Measurements from ENCODE around the gene NFYA.

DNA sequence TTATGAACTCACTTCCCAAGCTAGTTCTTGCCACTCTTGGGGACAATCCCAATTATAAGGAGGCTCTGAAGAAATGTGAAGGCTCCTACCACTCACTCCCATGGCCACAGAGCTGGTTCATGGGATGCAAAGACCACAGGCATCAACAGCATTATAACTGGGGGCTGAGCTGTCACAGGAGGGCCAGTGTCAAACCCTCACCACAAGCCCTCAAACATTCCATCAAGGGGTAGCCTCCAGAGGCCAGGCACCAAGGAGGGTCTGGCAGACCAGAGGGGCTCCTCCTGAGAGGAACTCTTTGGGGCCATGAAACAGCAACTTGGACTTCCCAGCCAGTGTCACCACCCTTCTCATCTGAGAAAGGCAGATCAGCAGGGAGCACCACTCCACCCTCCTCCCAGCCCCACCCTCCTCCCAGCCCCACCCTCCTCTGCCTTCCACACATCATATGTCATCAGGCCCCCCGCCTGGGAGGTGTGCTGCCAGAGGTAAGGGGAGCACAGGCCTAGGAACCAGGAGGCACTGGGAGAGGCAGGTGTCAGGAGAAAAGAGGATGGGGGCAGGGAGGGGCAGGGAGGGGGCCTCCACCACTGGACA, 31.7 kb upstream of the NFYA start:
- TF ChIP-seq, protein P1, sequence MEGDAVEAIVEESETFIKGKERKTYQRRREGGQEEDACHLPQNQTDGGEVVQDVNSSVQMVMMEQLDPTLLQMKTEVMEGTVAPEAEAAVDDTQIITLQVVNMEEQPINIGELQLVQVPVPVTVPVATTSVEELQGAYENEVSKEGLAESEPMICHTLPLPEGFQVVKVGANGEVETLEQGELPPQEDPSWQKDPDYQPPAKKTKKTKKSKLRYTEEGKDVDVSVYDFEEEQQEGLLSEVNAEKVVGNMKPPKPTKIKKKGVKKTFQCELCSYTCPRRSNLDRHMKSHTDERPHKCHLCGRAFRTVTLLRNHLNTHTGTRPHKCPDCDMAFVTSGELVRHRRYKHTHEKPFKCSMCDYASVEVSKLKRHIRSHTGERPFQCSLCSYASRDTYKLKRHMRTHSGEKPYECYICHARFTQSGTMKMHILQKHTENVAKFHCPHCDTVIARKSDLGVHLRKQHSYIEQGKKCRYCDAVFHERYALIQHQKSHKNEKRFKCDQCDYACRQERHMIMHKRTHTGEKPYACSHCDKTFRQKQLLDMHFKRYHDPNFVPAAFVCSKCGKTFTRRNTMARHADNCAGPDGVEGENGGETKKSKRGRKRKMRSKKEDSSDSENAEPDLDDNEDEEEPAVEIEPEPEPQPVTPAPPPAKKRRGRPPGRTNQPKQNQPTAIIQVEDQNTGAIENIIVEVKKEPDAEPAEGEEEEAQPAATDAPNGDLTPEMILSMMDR (IDR thresholded peaks at IDR 0.05; ENCODE audit: low read depth, low read length, poor library complexity, severe bottlenecking), result no peak
- TF ChIP-seq EZH2phosphoT487 (IDR thresholded peaks at IDR 0.05; ENCODE audit: borderline replicate concordance, low read length), result no peak
